Measurements from ENCODE around the gene DEDD. TPM values are rescaled to one million over a fixed set of nuclear protein-coding genes. Genes with fewer than 3 reads are reported as not detected.

DEDD gene
- polyA plus RNA-seq, 1 experiment, result 34.9 TPM

DNA sequence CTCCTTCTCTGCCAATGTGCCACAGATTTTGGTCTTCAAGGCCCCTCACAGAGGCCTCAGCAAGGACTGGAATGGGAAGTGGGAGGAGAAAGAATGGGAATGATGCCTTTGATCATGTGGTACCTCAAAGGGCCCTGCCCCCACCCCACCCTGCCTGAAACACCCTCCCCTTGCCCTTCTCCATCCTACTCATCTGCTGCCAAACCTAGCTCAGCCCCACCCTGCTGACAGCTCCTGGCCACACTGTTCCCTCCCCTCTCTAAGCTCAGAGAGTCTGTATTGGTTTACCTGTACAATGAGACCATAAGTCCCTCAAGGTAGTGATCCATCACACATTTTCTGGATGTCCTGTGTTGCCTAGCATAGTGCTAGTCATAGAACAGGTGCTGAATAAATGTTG lies 56.1 kb downstream of the DEDD start:
- Histone ChIP-seq H3K27me3 (ENCODE audit: control insufficient read depth, insufficient read depth, low read length) (no peaks in the 10 kb centered on the region), H3K9me3 (ENCODE audit: control insufficient read depth, insufficient read depth, low read length) (no peaks in the 10 kb centered on the region; the same call in 1 of the 2 replicates), H3K27ac (ENCODE audit: low read depth, low read length) (no peak overlapping the region), H3K4me3 (ENCODE audit: low read depth, low read length) (no peak overlapping the region)
- TF ChIP-seq, protein P1, sequence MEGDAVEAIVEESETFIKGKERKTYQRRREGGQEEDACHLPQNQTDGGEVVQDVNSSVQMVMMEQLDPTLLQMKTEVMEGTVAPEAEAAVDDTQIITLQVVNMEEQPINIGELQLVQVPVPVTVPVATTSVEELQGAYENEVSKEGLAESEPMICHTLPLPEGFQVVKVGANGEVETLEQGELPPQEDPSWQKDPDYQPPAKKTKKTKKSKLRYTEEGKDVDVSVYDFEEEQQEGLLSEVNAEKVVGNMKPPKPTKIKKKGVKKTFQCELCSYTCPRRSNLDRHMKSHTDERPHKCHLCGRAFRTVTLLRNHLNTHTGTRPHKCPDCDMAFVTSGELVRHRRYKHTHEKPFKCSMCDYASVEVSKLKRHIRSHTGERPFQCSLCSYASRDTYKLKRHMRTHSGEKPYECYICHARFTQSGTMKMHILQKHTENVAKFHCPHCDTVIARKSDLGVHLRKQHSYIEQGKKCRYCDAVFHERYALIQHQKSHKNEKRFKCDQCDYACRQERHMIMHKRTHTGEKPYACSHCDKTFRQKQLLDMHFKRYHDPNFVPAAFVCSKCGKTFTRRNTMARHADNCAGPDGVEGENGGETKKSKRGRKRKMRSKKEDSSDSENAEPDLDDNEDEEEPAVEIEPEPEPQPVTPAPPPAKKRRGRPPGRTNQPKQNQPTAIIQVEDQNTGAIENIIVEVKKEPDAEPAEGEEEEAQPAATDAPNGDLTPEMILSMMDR (IDR thresholded peaks at IDR 0.05; ENCODE audit: low read depth, low read length), result no peak
- no peak for DNase-seq (ENCODE audit: low read depth, low spot score)
- POLR2A ChIA-PET, result no interaction called here
- CTCF ChIA-PET, result no interaction called here

DNA sequence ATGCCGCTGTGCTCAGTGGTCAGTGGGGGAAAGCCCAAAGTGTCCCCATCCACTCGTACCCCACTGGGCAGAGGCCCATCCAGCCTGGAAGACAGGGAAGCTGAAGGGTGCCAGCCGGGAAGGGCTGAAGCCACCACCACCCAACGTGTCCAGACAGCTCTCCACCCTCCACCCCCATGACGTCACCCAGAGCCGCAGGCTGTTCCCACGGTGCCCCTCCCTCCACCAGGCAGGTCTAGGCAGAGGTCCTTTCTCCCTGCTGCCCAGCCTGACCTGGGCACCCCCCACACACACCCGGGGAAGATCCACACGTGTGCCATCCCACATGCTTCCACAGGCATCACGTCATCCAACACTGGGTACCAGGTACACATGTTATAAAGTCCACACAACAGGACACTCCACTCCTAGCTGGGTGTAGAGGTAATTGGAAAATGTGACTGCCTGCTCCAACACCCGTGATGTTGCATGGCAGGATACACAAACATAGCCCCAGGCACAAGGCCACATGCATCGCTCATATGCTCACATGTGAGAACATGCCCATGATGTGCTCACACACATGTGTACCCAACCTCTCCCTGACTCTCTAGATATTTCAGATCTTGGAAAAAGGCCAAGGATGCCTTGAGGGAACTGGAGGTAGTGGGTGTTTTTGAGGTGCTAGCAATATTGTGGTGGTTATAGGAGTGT lies 57.6 kb downstream of the DEDD start:
- Histone ChIP-seq H3K27ac (ENCODE audit: low read depth, low read length) (no peak overlapping the region), H3K9me3 (ENCODE audit: control insufficient read depth, insufficient read depth, low read length) (no peaks in the 10 kb centered on the region; the same call in 1 of the 2 replicates), H3K27me3 (ENCODE audit: control insufficient read depth, insufficient read depth, low read length) (no peaks in the 10 kb centered on the region), H3K4me3 (ENCODE audit: low read depth, low read length) (no peak overlapping the region)
- ChIA-PET POLR2A (no interaction called here), CTCF (no interaction called here)
- TF ChIP-seq, protein P1 (IDR thresholded peaks at IDR 0.05; ENCODE audit: low read depth, low read length), result no peak
- DNase-seq (ENCODE audit: low read depth, low spot score), result no peak

DNA sequence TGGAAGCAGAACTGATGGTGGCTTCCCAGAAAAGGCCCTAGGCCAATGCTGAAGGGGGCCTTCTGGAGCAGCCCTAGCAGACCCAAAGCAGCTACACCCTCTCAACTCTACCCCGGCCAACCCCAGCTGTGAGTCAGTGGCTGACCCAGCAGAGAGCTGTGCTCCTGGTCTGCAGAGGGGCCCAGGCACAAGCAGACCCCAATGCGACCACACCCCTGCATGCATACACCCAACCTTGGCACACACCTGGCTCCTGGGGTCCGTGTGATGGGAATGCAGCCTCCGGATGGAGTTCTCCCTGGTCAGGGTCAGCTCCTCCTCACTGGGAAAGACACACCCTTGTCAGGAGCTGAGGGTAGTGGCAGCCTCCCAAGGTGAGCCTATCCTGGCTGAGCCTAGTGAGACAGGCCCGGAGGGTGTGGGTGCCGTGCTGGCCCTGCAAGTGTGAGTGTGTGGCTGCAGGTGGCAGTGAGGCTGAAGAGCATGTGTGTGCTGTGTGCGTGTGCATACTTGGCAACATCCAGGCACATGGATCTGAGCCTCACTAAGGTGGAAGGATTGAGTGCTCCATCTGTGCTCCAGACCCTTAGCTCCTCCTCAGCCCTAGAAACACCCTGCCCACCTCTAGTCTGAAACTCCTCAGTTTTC lies 58.9 kb downstream of the DEDD start:
- no peak overlapping the region for H3K4me3 ChIP-seq (ENCODE audit: low read depth, low read length)
- H3K27me3 ChIP-seq (ENCODE audit: control insufficient read depth, insufficient read depth, low read length), result no peaks in the 10 kb centered on the region
- POLR2A ChIA-PET, result no interaction called here
- TF ChIP-seq, protein P1 (IDR thresholded peaks at IDR 0.05; ENCODE audit: low read depth, low read length), result no peak
- DNase-seq (ENCODE audit: low read depth, low spot score), result no peak
- H3K9me3 ChIP-seq (ENCODE audit: control insufficient read depth, insufficient read depth, low read length), result peaks cover 3% of the 10 kb centered on the region; the same call in 1 of the 2 replicates
- no peak overlapping the region for H3K27ac ChIP-seq (ENCODE audit: low read depth, low read length)
- CTCF ChIA-PET, result no interaction called here

DNA sequence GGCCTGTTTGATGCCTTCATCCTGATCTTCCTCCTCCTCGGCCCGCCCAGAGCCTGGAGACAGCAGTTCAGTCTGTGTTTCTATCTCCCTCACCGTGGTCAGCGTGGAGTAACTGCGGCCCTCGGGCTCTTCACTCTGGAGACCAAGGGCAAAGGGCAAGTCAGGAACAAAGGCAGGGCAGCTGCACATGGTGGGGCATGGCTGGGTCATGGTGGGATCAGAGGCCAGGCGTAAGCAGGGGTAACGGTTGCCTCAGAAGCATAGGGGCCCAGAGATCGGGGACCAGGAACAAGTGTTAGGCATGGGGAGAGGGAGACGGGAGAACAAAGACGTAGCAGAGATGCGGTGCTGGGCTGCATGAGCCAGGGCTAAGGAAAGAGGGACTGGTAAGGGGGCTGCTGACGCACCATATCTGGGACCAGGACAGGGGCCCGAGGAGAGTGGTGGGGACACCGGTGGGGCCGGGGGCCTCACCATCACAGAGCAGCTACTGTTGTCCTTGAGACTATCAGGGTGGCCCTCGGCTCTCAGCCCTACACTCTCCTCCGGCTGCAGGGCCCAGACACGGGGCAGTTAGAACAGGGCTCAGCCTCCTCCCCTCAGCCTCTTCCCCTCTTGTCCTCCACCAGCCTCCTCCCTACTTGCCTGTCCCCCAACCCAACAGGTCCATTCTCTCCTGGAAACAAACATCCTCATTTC lies 59.6 kb downstream of the DEDD start:
- DNase-seq (ENCODE audit: low read depth, low spot score), result no peak
- Histone ChIP-seq H3K27ac (ENCODE audit: low read depth, low read length) (no peak overlapping the region), H3K4me3 (ENCODE audit: low read depth, low read length) (no peak overlapping the region), H3K27me3 (ENCODE audit: control insufficient read depth, insufficient read depth, low read length) (peaks cover 2% of the 10 kb centered on the region), H3K9me3 (ENCODE audit: control insufficient read depth, insufficient read depth, low read length) (peaks cover 3% of the 10 kb centered on the region; the same call in 1 of the 2 replicates)
- CTCF ChIA-PET, result interaction anchor here (0.5 to 0.7 kb wide), 2 partner anchors 15 to 26 kb away, joined by 3 read pairs; no protein-coding TSS in a partner anchor
- TF ChIP-seq, protein P1 (IDR thresholded peaks at IDR 0.05; ENCODE audit: low read depth, low read length), result no peak
- POLR2A ChIA-PET, result no interaction called here

Measured in AG04450 (cell line).